NOMO-1 treated with DMSO at 0.1 percent for 48 hours (cell line): ENCODE measurements around the gene PNMA8B.

ENCODE experiments used
- DNase-seq: peaks from one replicate; lab custom pipeline; 2025; ENCODE audit not compliant: unreplicated experiment; lab: John Stamatoyannopoulos, UW

PNMA8B gene

GRCh38 chr19:46460055-46460454 lies 35.6 kb downstream of the PNMA8B start:
- DNase-seq: no peak

- DNase-seq: no peak
Measured at GRCh38 chr19:46456930-46457329, 38.7 kb downstream of the PNMA8B start.

- DNase-seq: no peak
Measured at GRCh38 chr19:46454244-46454643, 41.4 kb downstream of the PNMA8B start.

DNA sequence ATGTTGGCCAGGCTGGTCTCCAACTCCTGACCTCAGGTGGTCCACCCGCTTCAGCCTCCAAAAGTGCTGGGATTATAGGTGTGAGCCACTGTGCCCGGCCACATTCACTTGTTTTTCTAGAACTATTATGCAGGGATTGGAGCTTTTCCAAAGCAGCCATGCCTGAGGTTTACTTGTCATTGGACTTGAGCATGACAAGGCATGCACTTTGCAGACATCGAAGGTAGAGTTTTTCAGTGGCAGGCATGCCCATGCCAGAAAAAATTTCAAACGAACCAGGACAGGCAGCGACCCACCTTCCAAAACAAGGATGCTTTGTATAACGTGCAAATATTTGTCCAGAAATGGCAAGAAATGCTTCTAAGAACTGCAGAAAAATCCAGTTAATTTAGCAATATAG lies 42.0 kb downstream of the PNMA8B start:
- DNase-seq: no peak

- no peak for DNase-seq
Measured at GRCh38 chr19:46452186-46452585, 43.5 kb downstream of the PNMA8B start.

DNA sequence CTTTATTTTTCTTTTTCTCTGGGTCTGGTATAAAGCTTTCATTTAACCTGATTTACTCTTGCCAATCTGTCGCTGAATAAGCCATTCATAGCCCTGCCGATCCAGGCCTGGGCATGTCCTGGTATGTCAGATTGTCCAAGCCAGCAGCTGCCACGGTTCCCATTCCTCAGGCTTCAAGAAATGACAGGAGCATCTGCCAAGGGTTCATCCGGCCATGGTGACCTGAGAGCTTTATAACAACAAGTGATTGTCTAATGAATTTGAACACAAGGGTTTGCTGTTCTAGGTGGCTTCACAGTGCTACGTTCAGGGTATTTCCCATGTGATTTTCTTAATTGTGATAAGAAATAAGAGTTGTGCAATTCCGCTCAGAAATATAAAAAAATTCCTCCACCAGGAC lies 44.3 kb downstream of the PNMA8B start:
- DNase-seq: no peak

DNA sequence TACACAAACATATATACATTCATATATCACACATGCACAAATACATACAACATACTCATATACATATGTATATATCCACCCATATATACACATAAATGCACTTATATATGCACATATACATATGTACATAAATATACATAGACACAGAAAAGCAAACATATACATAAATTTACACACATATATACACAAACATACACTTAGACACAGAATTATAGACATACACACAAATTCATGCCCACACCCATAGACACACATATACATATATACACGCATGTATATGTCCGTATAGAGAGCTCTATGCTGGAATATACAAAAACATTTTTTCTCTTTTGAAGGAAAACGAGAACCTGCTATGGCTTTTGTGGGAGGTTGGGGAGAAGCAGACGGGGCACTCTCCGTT lies 44.9 kb downstream of the PNMA8B start:
- DNase-seq: no peak

GRCh38 chr19:46449228-46449627 lies 46.4 kb downstream of the PNMA8B start:
- no peak for DNase-seq

DNA sequence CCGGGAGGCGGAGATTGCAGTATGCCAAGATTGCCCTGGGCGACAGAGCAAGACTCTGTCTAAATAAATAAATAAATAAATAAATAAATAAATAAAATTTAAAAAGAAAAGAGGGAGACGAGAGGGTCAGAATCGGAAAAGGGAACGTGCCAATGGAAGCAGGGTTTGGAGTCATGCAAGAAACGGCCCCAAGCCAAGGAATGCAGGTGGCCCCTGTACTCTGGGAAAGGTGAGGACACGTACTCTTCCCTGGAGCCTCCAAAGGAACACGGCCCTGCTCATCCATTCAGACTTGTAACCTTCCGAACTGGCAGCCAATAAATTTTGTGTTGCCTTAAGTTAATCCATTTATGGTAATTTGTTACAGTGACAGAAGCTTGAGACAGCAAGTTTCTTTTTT lies 47.1 kb downstream of the PNMA8B start:
- DNase-seq: no peak

DNA sequence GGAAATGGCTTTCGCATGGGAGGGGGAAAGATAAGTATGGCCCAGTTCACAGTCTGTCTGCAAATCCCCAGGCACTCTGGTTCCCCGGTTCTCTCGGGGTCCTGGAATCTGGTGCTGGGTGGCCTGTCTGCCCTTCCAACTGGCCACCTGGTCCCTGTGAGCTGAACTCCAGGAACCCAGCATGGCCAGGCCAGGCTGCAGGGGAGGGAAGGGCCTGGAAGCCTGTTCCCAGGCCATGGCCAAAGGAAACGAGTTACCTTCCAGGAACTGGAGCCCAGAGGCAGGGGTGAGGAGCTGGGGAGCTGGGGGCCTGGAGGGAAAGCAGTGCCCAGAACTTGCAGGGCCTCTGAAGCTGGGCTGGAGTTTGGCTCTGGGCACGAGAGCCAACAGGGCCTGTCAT lies 47.8 kb downstream of the PNMA8B start:
- no peak for DNase-seq

DNA sequence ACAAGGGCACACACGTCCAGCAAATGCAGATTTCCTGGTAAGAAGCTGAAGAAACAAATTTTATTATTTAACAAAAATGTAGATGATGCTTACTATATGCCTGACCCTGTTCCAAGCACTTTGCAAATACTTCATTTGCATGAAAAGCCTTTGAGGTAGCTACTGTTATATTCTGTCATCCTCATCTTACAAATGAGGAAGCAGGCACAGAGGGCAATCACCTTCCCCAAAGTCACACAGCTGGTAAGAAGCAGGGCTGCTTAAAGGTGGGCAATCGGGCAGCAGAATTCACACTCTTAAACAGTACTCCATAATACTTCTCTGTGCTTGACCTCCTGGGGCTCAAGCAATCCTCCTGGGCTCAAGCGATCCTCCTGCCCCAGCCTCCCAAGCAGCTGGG lies 48.7 kb downstream of the PNMA8B start:
- no peak for DNase-seq

DNA sequence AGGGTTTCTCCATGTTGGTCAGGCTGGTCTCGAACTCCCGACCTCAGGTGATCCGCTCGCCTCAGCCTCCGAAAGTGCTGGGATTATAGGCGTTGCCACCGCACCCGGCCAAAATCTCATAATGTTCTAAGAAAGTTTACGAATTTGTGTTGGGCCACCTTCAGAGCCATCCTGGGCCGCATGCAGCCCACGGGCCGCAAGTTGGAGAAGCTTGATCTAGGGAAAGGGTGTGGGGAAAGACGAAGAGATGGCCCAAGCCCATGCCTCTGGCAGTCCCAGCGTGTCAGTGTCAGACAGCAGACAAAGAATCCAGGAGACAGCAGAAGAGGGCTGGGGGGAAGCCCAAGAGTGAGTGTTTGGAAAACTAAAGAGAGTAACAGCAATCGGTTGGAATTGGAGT lies 49.6 kb downstream of the PNMA8B start:
- no peak for DNase-seq

GRCh38 chr19:46442808-46443450 lies 52.7 kb downstream of the PNMA8B start:
- no peak for DNase-seq

GRCh38 chr19:46441866-46442265 lies 53.8 kb downstream of the PNMA8B start:
- DNase-seq: no peak
